Effector memory CD4-positive, alpha-beta T cell (primary cell): Measurements from ENCODE around the gene C3orf62.

Source experiments
- DNase-seq, 3 donors: peaks; one replicate each; pipeline ENCODE4 v3.0.0-alpha.2; 2020
- H3K27ac ChIP-seq: 2 replicates; pipeline ENCODE4 v1.7.0; 2013; ENCODE audit warnings: mild to moderate bottlenecking, low read length, moderate library complexity; ENCODE audit not compliant: insufficient read depth, poor library complexity, severe bottlenecking
- H3K27me3 ChIP-seq: replicated peaks from 2 replicates; pipeline ENCODE4 v1.7.0; 2013; ENCODE audit warnings: mild to moderate bottlenecking, low read length; ENCODE audit not compliant: insufficient read depth, control insufficient read depth, poor library complexity, severe bottlenecking
- H3K36me3 ChIP-seq: 2 replicates; pipeline ENCODE4 v1.7.0; 2013; ENCODE audit warnings: mild to moderate bottlenecking, low read length, moderate library complexity; ENCODE audit not compliant: control insufficient read depth, insufficient read depth
- H3K4me1 ChIP-seq: 2 replicates; pipeline ENCODE4 v1.7.0; 2013; ENCODE audit warnings: low read length, mild to moderate bottlenecking; ENCODE audit not compliant: control insufficient read depth, insufficient read depth, poor library complexity, severe bottlenecking
- H3K4me3 ChIP-seq: 2 replicates; pipeline ENCODE4 v1.7.0; 2013; ENCODE audit warnings: low read length, low read depth, mild to moderate bottlenecking; ENCODE audit not compliant: insufficient read depth, poor library complexity, severe bottlenecking
- H3K9me3 ChIP-seq: 2 replicates; pipeline ENCODE4 v1.7.0; 2013; ENCODE audit warnings: mild to moderate bottlenecking, low read length, moderate library complexity; ENCODE audit not compliant: control insufficient read depth
- total RNA-seq, 3 donors: gene quantifications; one replicate each; lab custom pipeline; 2026; lab: John Stamatoyannopoulos, UW

The C3orf62 gene
- 8.1 to 11.4 (median 8.6) reads per million in 3 donors for total RNA-seq

DNA sequence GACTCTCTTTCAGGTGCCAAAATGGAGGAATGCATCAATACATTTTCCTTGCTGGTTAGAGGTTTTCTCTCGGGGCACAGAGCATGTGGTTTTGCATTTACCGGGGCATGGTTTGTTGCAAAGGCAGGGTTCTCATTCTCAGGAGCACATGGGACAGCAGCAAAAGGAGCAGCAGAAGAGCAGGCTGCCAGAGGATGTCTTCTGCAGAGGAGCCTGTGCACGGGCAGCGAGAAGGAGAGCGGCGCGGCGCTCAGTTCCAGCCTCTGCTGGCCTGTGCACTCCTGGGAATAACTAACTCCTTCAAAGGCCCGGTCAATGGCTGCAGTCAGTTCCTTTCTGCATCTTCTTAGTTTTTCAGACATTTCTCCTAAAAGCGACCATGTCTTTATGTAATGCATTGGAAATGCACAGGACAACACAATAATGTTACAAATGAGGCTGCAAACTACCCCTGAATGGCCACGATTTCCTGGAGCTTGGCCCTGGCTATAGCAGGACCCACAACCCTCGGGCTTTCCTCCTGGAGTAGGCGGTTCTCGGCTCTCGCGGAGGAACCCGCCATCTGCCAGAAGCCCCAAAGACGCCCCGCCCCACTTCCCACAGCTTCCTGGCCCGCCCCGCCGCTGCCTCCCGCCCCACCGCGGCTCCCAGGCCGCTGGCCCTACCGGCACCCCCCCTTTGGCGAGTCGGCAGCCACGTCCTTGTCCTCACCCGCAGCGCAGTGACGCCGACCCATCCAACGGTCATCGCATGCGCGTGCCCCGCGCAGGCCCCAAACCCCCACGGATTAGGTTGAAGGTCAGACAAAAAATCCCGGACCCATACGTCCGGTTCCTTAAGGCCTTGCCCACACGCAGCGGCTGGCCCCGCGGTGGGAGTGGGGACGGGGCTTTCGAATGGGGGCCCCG is at the start of gene C3orf62:
Gene C3orf62 (minus strand): TSS at position 758 of the 908 bp plus-strand sequence. CDS start 360 bp downstream, at position 398.
- Histone ChIP-seq H3K9me3 (no peaks in the 10 kb centered on the region), H3K27me3 (no peaks in the 10 kb centered on the region), H3K4me3 (peak within 1 kb of the TSS; percentile 47), H3K36me3 (peaks cover 14% of the 10 kb centered on the region), H3K27ac (peak within 1 kb of the TSS; percentile 79), H3K4me1 (peaks cover 14% of the 10 kb centered on the region)
- DNase-seq: peak; percentile 39 to 55 (median 51)

DNA sequence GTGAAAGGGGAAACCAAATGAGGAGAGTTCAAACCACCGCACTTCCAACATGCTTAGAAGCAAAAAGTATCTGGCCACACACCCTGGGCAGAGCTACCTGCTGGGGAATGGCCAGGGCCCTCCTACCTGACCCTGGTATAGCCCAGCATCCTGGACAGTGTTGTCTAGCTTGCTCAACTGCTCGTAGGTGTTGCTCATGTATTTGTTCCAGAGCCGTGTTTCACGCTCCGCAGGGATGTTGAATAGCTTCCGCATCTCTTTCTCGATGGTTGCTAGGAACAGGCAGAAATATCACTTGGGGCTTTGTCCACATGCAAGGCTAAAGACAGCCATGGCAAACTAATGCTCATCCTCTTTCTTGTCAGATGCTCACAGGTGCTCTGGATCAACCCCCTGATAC is 47.7 kb upstream of the C3orf62 start:
- Histone ChIP-seq H3K36me3 (peaks cover 84% of the 10 kb centered on the region), H3K4me3 (no peak overlapping the region), H3K27me3 (no peaks in the 10 kb centered on the region), H3K4me1 (no peaks in the 10 kb centered on the region), H3K9me3 (no peaks in the 10 kb centered on the region), H3K27ac (no peak overlapping the region)
- DNase-seq: no peak

DNA sequence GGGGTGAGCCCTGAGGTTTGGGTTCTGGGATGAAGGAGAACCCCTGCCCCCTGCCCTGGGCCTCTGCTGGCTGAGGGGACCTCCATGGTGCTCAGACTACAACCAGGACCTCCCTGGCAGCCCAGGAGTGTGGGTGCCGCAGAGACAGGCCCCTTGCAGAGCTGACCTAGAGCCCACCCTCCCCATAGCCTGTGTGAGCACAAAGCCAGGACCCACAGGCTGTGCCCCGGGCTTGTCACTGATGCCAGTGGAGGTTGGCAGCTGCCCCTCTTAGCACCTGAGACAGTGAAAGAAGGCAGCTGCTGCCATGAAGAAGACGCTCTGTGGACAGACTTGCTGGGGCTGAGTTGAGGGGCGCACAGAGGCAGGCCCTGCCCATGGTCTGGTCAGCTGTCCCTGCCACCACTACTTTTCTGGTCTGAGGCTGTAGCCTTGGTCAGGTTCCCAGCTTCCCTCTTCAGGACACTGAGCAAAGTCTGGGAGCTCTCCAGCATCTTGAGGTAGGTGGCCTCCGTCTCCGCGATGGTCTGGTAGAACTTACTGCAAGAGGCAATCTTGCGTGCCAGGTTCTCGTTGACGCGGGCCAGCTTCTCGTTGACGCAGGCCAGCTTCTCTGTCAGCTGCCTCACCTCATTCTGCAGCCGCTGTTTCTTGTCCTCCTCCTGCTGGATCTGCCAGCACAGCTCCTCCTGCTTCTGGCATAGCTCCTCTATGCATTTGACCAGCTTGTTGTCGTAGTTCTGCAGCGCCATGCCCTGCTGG is 39.8 kb upstream of the C3orf62 start:
- Histone ChIP-seq H3K27me3 (no peaks in the 10 kb centered on the region), H3K9me3 (no peaks in the 10 kb centered on the region), H3K4me1 (no peaks in the 10 kb centered on the region), H3K27ac (no peak overlapping the region), H3K36me3 (peaks cover 45% of the 10 kb centered on the region), H3K4me3 (no peak overlapping the region)
- no peak for DNase-seq

DNA sequence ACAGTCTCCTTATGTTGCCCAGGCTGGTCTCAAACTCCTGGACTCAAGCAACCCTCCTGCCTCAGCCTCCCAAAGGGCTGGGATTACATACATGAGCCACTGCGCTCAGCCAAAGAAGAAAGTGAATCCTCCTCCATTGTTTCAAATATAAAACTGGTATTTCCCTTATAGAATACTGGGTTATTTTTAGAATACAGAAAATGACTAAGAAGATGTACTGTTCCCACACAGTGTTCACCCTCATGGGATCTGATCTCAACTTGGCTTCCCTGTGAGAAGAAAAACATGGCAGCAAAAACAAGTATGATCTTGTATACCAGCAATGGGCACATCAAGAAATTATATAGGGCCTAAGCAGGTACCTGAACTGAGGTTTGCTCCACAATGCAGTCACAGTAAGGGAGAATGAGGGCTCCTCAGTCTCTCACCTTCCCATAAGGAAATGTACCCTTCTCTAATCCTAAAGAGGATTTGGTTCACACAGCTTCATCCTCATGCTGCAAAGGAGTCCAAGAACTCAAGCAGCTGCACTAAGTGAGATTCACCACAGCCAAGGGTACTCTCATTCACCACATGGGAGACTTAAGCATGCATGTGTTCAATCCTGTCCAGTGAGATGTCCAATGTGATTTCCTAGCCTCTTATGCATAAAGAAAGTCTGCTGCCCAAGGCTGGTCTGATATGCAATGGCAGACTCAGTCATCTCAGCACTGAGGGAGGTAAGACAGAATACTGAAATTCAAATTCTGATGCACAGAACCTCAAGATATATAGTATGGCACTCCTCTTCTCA is 37.1 kb upstream of the C3orf62 start:
- no peak for DNase-seq
- no peak overlapping the region for H3K4me3 ChIP-seq
- H3K4me1 ChIP-seq: no peaks in the 10 kb centered on the region
- no peaks in the 10 kb centered on the region for H3K27me3 ChIP-seq
- no peak overlapping the region for H3K27ac ChIP-seq
- H3K9me3 ChIP-seq: no peaks in the 10 kb centered on the region
- peaks cover 36% of the 10 kb centered on the region for H3K36me3 ChIP-seq

DNA sequence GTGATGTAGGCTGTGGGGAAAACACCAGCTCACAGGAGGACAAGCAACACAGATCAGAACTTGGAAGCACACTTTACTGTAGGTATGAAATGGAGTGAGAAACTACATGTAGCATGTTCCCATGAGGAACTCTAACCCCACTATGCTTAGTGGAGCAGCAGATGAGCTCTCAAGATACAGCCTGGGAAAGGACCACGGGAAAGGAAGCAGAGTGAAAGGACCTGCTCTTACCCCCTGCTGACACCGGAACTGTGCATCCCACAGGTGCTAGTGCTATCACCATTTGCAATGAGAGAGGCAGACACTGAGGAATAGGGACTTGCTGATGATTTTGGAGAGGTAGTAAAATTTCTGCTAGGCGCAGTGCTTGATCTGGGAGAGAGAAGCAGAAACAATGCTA is 34.3 kb upstream of the C3orf62 start:
- H3K4me1 ChIP-seq: no peaks in the 10 kb centered on the region
- no peak overlapping the region for H3K4me3 ChIP-seq
- peaks cover 33% of the 10 kb centered on the region for H3K36me3 ChIP-seq
- H3K27me3 ChIP-seq: no peaks in the 10 kb centered on the region
- no peaks in the 10 kb centered on the region for H3K9me3 ChIP-seq
- no peak overlapping the region for H3K27ac ChIP-seq
- no peak for DNase-seq

DNA sequence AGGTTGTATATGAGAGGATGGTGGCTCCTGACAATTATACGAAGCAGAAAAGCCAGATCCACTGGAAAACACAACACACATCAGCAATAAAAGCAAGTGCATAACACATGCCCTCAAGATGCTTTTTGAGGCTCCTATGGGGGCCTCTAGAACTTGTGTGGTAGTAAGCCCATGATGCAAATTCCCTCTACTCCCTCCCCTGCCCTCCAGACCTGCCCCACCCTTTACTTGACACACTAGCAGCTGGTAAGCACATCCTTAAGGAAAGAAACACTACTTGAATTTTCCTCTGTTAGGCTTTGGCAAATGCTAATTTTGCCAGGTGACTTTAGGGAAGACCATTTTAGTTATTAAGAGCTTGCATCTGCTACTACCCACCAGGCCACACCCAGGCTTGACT is 33.6 kb upstream of the C3orf62 start:
- Histone ChIP-seq H3K27ac (no peak overlapping the region), H3K9me3 (no peaks in the 10 kb centered on the region), H3K27me3 (no peaks in the 10 kb centered on the region), H3K4me1 (no peaks in the 10 kb centered on the region), H3K36me3 (peaks cover 38% of the 10 kb centered on the region), H3K4me3 (no peak overlapping the region)
- DNase-seq: no peak

DNA sequence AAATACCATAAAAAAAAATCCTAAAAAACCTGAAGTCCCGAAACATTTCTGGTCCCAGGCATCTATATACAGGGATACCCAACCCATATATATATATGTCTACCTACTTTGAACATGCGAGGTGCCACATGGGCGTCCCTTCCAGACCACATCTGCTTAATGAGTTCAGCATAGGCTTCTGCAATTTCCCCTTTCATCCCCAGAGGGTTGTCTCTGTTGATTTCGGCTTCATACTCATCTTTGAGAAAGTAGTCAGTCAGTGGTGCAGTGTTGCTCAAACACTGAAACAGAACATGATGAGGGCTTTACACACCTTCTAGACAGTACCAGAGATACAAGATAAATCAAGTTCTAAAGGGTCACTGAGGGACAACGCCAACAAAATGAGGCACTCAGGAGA is 28.6 kb upstream of the C3orf62 start:
- no peak overlapping the region for H3K27ac ChIP-seq
- H3K36me3 ChIP-seq: peaks cover 59% of the 10 kb centered on the region
- H3K4me1 ChIP-seq: no peaks in the 10 kb centered on the region
- no peak overlapping the region for H3K4me3 ChIP-seq
- no peaks in the 10 kb centered on the region for H3K27me3 ChIP-seq
- DNase-seq: no peak
- H3K9me3 ChIP-seq: no peaks in the 10 kb centered on the region

DNA sequence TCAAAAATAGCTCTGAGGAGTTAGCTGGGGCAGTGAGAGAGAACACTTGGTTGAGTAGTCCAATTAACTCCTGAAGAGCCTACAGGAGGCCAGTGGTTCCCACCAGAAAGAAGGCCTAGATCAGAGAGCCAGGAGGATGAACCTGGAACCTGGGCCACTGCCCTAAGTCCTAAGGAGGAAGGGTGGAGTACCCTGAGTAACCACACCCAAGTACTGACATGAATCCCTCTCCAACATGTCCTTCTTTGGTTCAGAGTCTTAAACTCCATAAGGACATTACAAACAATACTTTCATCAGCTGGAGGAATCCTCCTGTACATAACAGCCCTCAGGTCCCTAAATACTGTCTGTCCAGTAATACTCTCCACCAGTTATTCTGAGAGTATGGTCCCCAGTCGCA is 25.6 kb upstream of the C3orf62 start:
- no peaks in the 10 kb centered on the region for H3K4me1 ChIP-seq
- H3K27me3 ChIP-seq: no peaks in the 10 kb centered on the region
- H3K9me3 ChIP-seq: no peaks in the 10 kb centered on the region
- no peak overlapping the region for H3K4me3 ChIP-seq
- DNase-seq: no peak
- no peak overlapping the region for H3K27ac ChIP-seq
- peaks cover 70% of the 10 kb centered on the region for H3K36me3 ChIP-seq

DNA sequence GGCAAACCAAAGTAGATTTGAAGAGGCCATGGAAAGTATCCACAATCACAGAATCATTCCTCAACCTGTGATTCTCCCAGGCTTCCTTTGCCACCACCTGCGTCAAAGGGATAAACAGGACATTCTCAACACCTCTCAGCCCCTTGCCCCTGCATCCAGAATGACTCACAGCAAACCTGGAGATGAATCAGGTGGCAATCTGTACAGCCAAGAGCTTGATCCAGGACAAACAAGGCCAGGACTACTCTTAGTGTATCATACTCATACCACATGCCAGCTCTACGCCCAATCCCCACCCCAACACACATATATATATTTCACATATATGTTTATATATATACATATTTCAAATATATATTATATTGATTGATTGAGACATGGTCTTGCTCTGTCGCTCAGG is 23.6 kb upstream of the C3orf62 start:
- no peaks in the 10 kb centered on the region for H3K27me3 ChIP-seq
- no peaks in the 10 kb centered on the region for H3K9me3 ChIP-seq
- peaks cover 63% of the 10 kb centered on the region for H3K36me3 ChIP-seq
- DNase-seq: no peak
- no peak overlapping the region for H3K4me3 ChIP-seq
- H3K4me1 ChIP-seq: no peaks in the 10 kb centered on the region
- H3K27ac ChIP-seq: no peak overlapping the region
